Endothelial cell of umbilical vein (primary cell): Measurements from ENCODE around the gene DTX4. TPM values are rescaled to one million over a fixed set of nuclear protein-coding genes. Genes with fewer than 3 reads are reported as not detected.

Source experiments
- BruUV-seq: library from RNA; stranded (reverse); fragments of 400-500 nt; replicated peaks from 2 replicates; lab custom pipeline; 2021; lab: Mats Ljungman, UMichigan
- CTCF ChIA-PET: fragments of 300-600, 350-600 bp; sonication (Branson Sonifier 250); formaldehyde crosslinking; loops from one replicate; lab custom pipeline; 2021; ENCODE audit warnings: antibody characterized with exemption, inconsistent platforms; lab: Charles Lee
- POLR2A ChIA-PET: fragments of 300-600, 350-600 bp; sonication (Branson Sonifier 250); formaldehyde crosslinking; loops from one replicate; lab custom pipeline; 2021; ENCODE audit warnings: antibody characterized with exemption, inconsistent platforms; lab: Charles Lee
- DNase-seq: peaks from one replicate; pipeline ENCODE4 v3.0.0-alpha.2; 2011; ENCODE audit warnings: low read depth, low spot score
- FAIRE-seq: peaks from 2 replicates; lab custom pipeline; 2011; peaks lifted over from hg19 to GRCh38; lab: Jason Lieb, UNC
- H2AFZ ChIP-seq: 2 replicates; pipeline ENCODE4 v1.6.0; 2012; ENCODE audit warnings: low read depth, low read length, control low read depth, inconsistent platforms
- H3K27ac ChIP-seq: 2 replicates; pipeline ENCODE4 v1.5.1; 2011; ENCODE audit warnings: low read depth, mild to moderate bottlenecking, control low read depth, low read length, moderate library complexity; ENCODE audit not compliant: insufficient read depth
- H3K27me3 ChIP-seq, 2 experiments: 2 replicates each; pipeline versions ENCODE4 v1.6.0 to v1.6.1; 2011; ENCODE audit warnings: low read length in 2 of 2, mixed read lengths in 1 of 2; ENCODE audit not compliant: control insufficient read depth in 2 of 2, insufficient read depth in 2 of 2
- H3K36me3 ChIP-seq, 2 experiments: 2 replicates in 1 of 2; 3 replicates in 1 of 2; pipeline ENCODE4 v1.5.1; 2011; ENCODE audit warnings: low read length in 2 of 2, mild to moderate bottlenecking in 1 of 2, moderate library complexity in 1 of 2; ENCODE audit not compliant: control insufficient read depth in 2 of 2, insufficient read depth in 2 of 2; ENCODE audit errors: extremely low read depth in 1 of 2
- H3K4me1 ChIP-seq: 3 replicates; pipeline ENCODE4 v1.5.1; 2011; ENCODE audit warnings: mild to moderate bottlenecking, low read length; ENCODE audit not compliant: control insufficient read depth, insufficient read depth; ENCODE audit errors: extremely low read depth
- H3K4me2 ChIP-seq: 2 replicates; pipeline ENCODE4 v1.6.1; 2011; ENCODE audit warnings: low read length, control low read depth, mixed read lengths; ENCODE audit not compliant: insufficient read depth
- H3K4me3 ChIP-seq, 3 experiments: fragments of 200-600 bp in 1 of 3; sonication (generic), shearing (Covaris generic) in 1 of 3; replicated peaks in 1 of 3; 2 replicates each; pipeline ENCODE4 v1.5.1; 2011 to 2016; ENCODE audit warnings: control low read depth in 3 of 3, low read length in 3 of 3, mild to moderate bottlenecking in 2 of 3, inconsistent platforms in 1 of 3, low read depth in 1 of 3, moderate library complexity in 1 of 3; ENCODE audit not compliant: insufficient read depth in 1 of 3
- H3K79me2 ChIP-seq: 2 replicates; pipeline ENCODE4 v1.6.0; 2012; ENCODE audit warnings: low read length, inconsistent platforms; ENCODE audit not compliant: control insufficient read depth, insufficient read depth
- H3K9ac ChIP-seq: replicated peaks from 2 replicates; pipeline ENCODE3; 2011; ENCODE audit warnings: low read length, control low read depth; ENCODE audit not compliant: insufficient read depth; ENCODE audit errors: extremely low read depth
- H3K9me1 ChIP-seq: replicated peaks from 3 replicates; pipeline ENCODE4 v1.6.0; 2011; ENCODE audit warnings: mild to moderate bottlenecking, low read length; ENCODE audit not compliant: control insufficient read depth, insufficient read depth; ENCODE audit errors: extremely low read depth
- H3K9me3 ChIP-seq: replicated peaks from 2 replicates; pipeline ENCODE4 v1.5.1; 2012; ENCODE audit warnings: low read length, inconsistent platforms; ENCODE audit not compliant: control insufficient read depth, insufficient read depth
- H4K20me1 ChIP-seq: replicated peaks from 2 replicates; pipeline ENCODE3; 2011; ENCODE audit warnings: mild to moderate bottlenecking, low read length; ENCODE audit not compliant: control insufficient read depth, insufficient read depth; ENCODE audit errors: extremely low read depth
- CTCF ChIP-seq, 2 donors: IDR thresholded peaks; 1 replicate in 1 of 2; 2 replicates in 1 of 2; pipeline ENCODE4 v1.5.1; 2011; ENCODE audit warnings: low read length in 2 of 2, mild to moderate bottlenecking in 2 of 2, moderate library complexity in 2 of 2, control low read depth in 1 of 2, inconsistent platforms in 1 of 2, low read depth in 1 of 2; ENCODE audit not compliant: insufficient read depth in 1 of 2; ENCODE audit errors: extremely low read depth in 1 of 2
- EZH2 ChIP-seq: IDR thresholded peaks from 2 replicates; pipeline ENCODE4 v1.6.1; 2012; ENCODE audit warnings: borderline replicate concordance, low read depth, mild to moderate bottlenecking, moderate library complexity, low read length, inconsistent platforms; ENCODE audit not compliant: severe bottlenecking
- FOS ChIP-seq: IDR thresholded peaks from 2 replicates; pipeline ENCODE4 v1.6.1; 2011; ENCODE audit warnings: mild to moderate bottlenecking, low read length, moderate library complexity, borderline replicate concordance; ENCODE audit not compliant: insufficient read depth
- GATA2 ChIP-seq: IDR thresholded peaks from 2 replicates; pipeline ENCODE4 v1.7.0; 2011; ENCODE audit warnings: low read depth, mild to moderate bottlenecking, moderate library complexity, mixed read lengths, low read length; ENCODE audit not compliant: insufficient read length, insufficient read depth
- JUN ChIP-seq: IDR thresholded peaks from 2 replicates; pipeline ENCODE4 v1.6.1; 2011; ENCODE audit warnings: borderline replicate concordance, low read depth; ENCODE audit not compliant: insufficient read length, insufficient read depth
- MAX ChIP-seq: IDR thresholded peaks from 2 replicates; pipeline ENCODE4 v1.6.1; 2011; ENCODE audit not compliant: insufficient read depth, insufficient read length
- MYC ChIP-seq: IDR thresholded peaks from one replicate; pipeline ENCODE4 v1.6.1; 2011; ENCODE audit warnings: mild to moderate bottlenecking, low read depth, low read length
- POLR2A ChIP-seq: IDR thresholded peaks from 2 replicates; pipeline ENCODE4 v1.6.1; 2012; ENCODE audit warnings: low read depth, mild to moderate bottlenecking, control low read depth, low read length
- POLR2AphosphoS5 ChIP-seq: IDR thresholded peaks from 2 replicates; pipeline ENCODE4 v1.6.1; 2012; ENCODE audit warnings: low read depth, mild to moderate bottlenecking, control low read depth, low read length, moderate library complexity; ENCODE audit not compliant: insufficient read depth
- dilution Hi-C: fragments of 300-500 bp; cut with MboI; formaldehyde crosslinking; loops from one replicate; pipeline ENCODE4 v1.15.0; 2019; ENCODE audit warnings: low sequenced_read_pairs; ENCODE audit not compliant: extremely low pct_ligation_motif_present
- intact Hi-C: fragments of 100-400 bp; cut with micrococcal nuclease; formaldehyde crosslinking; loops from one replicate; pipeline ENCODE4 v1.10.0; 2022
- polyA plus RNA-seq, 4 experiments: library from polyadenylated mRNA; depleted of rRNA in 3 of 4; stranded (reverse) in 3 of 4; unstranded in 1 of 4; fragments of >200 nt; gene quantifications; 2 replicates each; pipeline versions ENCODE4 v1.2.1 to v1.2.3, GENCODE V29; 2011 to 2012; ENCODE audit warnings: missing spikeins in 1 of 4
- total RNA-seq: library from RNA; stranded (reverse); gene quantifications from 2 replicates; pipeline ENCODE4 v1.2.3, GENCODE V29; 2021

The DTX4 gene
- total and polyA plus RNA-seq, 2 donors (not counting 3 experiments of a cell fraction or from before 2014, with no cell fraction given) = 0.08 to 0.91 TPM

- intact Hi-C loops = no loop called here
- no peak for FAIRE-seq
Observed at GRCh38 chr11:59154610-59155009, 17.3 kb upstream of the DTX4 start.

GRCh38 chr11:59157433-59157832 is 14.5 kb upstream of the DTX4 start:
- ChIA-PET POLR2A (interaction anchor here (1.1 kb wide), 1 partner anchor 15 kb away, joined by 3 read pairs; the partner anchor contains the start of gene FAM111A), CTCF (interaction anchor here (0.9 to 3.8 kb wide), 24 partner anchors 8 to 589 kb away, joined by 3 to 91 read pairs (median 8); partner anchors contain the start of genes DTX4, FAM111A and FAM111B)
- H3K79me2 ChIP-seq = no peaks in the 10 kb centered on the region
- H3K27ac ChIP-seq = no peak overlapping the region
- dilution Hi-C loops = no loop called here
- no peaks in the 10 kb centered on the region for H3K36me3 ChIP-seq
- intact Hi-C loops = no loop called here
- H3K9me1 ChIP-seq = no peaks in the 10 kb centered on the region
- no peaks in the 10 kb centered on the region for H4K20me1 ChIP-seq
- no peak for DNase-seq
- H3K4me1 ChIP-seq = peaks cover 2% of the 10 kb centered on the region
- peaks cover 6 to 7% of the 10 kb centered on the region in 2 experiments for H3K27me3 ChIP-seq
- no peak overlapping the region for H2AFZ ChIP-seq
- no peak overlapping the region for H3K4me2 ChIP-seq
- H3K4me3 ChIP-seq = no peak overlapping the region
- H3K9ac ChIP-seq = no peak overlapping the region
- no peaks in the 10 kb centered on the region for H3K9me3 ChIP-seq
- BruUV-seq = no TSS peak
- FAIRE-seq = no peak
- TF ChIP-seq EZH2 = no peak
- TF ChIP-seq MYC = no peak
- no peak for TF ChIP-seq POLR2AphosphoS5
- no peak for TF ChIP-seq JUN
- TF ChIP-seq GATA2 = no peak
- no peak for TF ChIP-seq CTCF (IDR thresholded peaks at IDR 0.05; ENCODE audit: extremely low read depth in 1 of 2, insufficient read depth in 1 of 2, low read depth in 1 of 2, low read length in 2 of 2)
- TF ChIP-seq MAX = no peak
- TF ChIP-seq FOS = no peak
- TF ChIP-seq POLR2A = no peak

More at GRCh38 chr11:59154610-59155009, 17.3 kb upstream of the DTX4 start:
- H3K9me1 ChIP-seq = no peaks in the 10 kb centered on the region
- H3K4me3 ChIP-seq = no peak overlapping the region
- ChIA-PET CTCF (no interaction called here), POLR2A (no interaction called here)
- H3K4me1 ChIP-seq = peaks cover 2% of the 10 kb centered on the region
- H3K4me2 ChIP-seq = no peak overlapping the region
- H3K9me3 ChIP-seq = no peaks in the 10 kb centered on the region
- DNase-seq = no peak
- dilution Hi-C loops = no loop called here
- H4K20me1 ChIP-seq = no peaks in the 10 kb centered on the region
- H3K36me3 ChIP-seq = no peaks in the 10 kb centered on the region
- H3K79me2 ChIP-seq = no peaks in the 10 kb centered on the region
- BruUV-seq = no TSS peak
- TF ChIP-seq JUN (peak; percentile 5), POLR2A (no peak)
- H2AFZ ChIP-seq = no peak overlapping the region
- no peaks in the 10 kb centered on the region for H3K27me3 ChIP-seq
- no peak overlapping the region for H3K27ac ChIP-seq
- H3K9ac ChIP-seq = no peak overlapping the region
